ENCODE measurements around the gene RANGAP1. TPM values are rescaled to one million over a fixed set of nuclear protein-coding genes. Genes with fewer than 3 reads are reported as not detected.
A peak's percentile ranks its signal among the peaks of the same experiment; 100 is the strongest.

Gene RANGAP1
- polyA plus RNA-seq, 1 donor (not counting 4 experiments of a cell fraction or from before 2014, with no cell fraction given), result 85.9 TPM

DNA sequence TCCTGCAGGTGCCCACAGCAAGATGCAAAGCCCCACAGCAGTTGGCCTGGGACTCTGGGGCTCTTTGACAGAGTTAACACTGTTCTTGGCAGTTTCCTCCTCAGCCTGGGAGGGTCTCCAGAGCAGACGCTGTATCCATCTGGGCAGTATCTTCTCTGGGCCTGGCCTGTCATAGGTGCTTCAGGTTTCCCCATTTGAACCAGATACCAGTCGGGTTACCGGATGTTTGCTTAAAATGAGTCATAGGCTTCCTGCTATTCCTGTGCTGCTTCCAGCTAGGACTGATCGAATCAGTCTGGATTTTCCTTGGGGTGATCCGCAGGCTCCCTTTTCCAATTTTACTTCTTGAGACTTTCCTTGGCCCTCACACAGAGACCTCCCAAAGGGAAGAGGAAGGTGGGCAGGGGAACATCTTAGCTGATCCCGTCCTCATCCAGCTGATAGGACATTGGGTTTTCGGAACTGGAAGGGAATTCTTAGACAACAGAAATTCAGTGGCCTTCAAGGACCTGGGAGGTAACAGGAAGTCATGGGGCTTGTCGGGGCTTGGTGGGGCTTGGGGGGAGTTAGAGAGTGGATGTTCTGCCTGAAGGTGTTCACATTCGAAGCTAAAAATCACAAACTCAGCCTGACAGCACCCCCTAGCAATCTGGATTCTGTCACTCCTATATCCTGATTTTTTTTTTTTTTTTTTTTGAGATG lies 2.4 kb upstream of the RANGAP1 start:
- Histone ChIP-seq H3K9me3 (ENCODE audit: control insufficient read depth, low read depth, low read length) (no peaks in the 10 kb centered on the region), H2AFZ (ENCODE audit: control insufficient read depth, low read length) (peak overlapping the region; percentile 91), H3K4me3 (ENCODE audit: control insufficient read depth in 2 of 3, extremely low read depth in 1 of 3, insufficient read depth in 2 of 3, low read depth in 1 of 3, low read length in 3 of 3) (peak overlapping the region; percentile 12 to 80 (median 70)), H3K9ac (ENCODE audit: control insufficient read depth, extremely low read depth, insufficient read depth, low read length) (peak overlapping the region; percentile 89), H3K79me2 (ENCODE audit: control insufficient read depth, insufficient read depth, low read length) (peaks cover 22% of the 10 kb centered on the region), H3K4me1 (ENCODE audit: control insufficient read depth, extremely low read depth, insufficient read depth, low read length) (peaks cover 57% of the 10 kb centered on the region), H4K20me1 (ENCODE audit: control insufficient read depth, extremely low read depth, insufficient read depth, low read length) (peaks cover 8% of the 10 kb centered on the region), H3K9me1 (ENCODE audit: control insufficient read depth, extremely low read depth, insufficient read depth, low read length) (peaks cover 2% of the 10 kb centered on the region), H3K4me2 (ENCODE audit: control insufficient read depth, extremely low read depth, insufficient read depth, low read depth, low read length) (peak overlapping the region; percentile 100), H3K27me3 (ENCODE audit: control insufficient read depth, extremely low read depth, insufficient read depth, low read length) (no peaks in the 10 kb centered on the region), H3K36me3 (ENCODE audit: control insufficient read depth in 2 of 2, extremely low read depth in 1 of 2, insufficient read depth in 2 of 2, low read length in 2 of 2) (peaks cover 2 to 8% of the 10 kb centered on the region in 2 experiments), H3K27ac (ENCODE audit: control insufficient read depth, insufficient read depth, low read length) (peak overlapping the region; percentile 99)
- TF ChIP-seq, protein P1, sequence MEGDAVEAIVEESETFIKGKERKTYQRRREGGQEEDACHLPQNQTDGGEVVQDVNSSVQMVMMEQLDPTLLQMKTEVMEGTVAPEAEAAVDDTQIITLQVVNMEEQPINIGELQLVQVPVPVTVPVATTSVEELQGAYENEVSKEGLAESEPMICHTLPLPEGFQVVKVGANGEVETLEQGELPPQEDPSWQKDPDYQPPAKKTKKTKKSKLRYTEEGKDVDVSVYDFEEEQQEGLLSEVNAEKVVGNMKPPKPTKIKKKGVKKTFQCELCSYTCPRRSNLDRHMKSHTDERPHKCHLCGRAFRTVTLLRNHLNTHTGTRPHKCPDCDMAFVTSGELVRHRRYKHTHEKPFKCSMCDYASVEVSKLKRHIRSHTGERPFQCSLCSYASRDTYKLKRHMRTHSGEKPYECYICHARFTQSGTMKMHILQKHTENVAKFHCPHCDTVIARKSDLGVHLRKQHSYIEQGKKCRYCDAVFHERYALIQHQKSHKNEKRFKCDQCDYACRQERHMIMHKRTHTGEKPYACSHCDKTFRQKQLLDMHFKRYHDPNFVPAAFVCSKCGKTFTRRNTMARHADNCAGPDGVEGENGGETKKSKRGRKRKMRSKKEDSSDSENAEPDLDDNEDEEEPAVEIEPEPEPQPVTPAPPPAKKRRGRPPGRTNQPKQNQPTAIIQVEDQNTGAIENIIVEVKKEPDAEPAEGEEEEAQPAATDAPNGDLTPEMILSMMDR (optimal IDR thresholded peaks at IDR 0.05 in 1 of 3, IDR thresholded peaks at IDR 0.05 in 1 of 3, conservative IDR thresholded peaks at IDR 0.05 in 1 of 3; ENCODE audit: extremely low read depth in 1 of 3, insufficient read depth in 2 of 3, low read length in 3 of 3), result peak in 1 of 3 experiments; percentile 42
- TF ChIP-seq EZH2 (IDR thresholded peaks at IDR 0.05; ENCODE audit: low read length), result no peak
- FAIRE-seq (peak; percentile 94), DNase-seq (ENCODE audit: low read depth, low spot score) (peak; percentile 90)
- dilution Hi-C loops (cut with MboI; ENCODE audit: extremely low pct_ligation_motif_present, low sequenced_read_pairs), result no loop called here

DNA sequence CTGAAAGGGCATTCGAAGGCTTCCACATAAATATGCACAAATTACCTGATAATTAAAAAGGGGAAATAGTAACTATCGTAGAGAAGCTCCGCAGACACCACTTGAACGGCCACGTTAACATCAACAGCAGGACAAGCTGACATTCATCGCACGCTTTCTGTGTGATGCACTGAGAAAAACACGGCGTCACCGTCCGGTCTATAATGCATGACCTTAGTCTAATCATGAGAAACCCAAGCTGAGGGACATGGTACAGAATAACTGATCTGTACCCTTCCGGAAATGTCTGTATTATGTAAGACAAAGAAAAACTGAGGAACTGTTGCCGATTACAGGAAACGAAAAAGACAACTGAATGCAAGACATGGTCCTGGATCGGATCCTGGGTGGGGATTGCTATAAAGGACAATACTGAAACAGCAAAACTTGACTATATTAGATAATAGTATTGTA lies 678 bp upstream of the RANGAP1 start:
- H3K36me3 ChIP-seq (ENCODE audit: control insufficient read depth in 2 of 2, extremely low read depth in 1 of 2, insufficient read depth in 2 of 2, low read length in 2 of 2), result peaks cover 7 to 19% of the 10 kb centered on the region in 2 experiments
- peak overlapping the region; percentile 72 for H3K9ac ChIP-seq (ENCODE audit: control insufficient read depth, extremely low read depth, insufficient read depth, low read length)
- TF ChIP-seq, protein P1 (optimal IDR thresholded peaks at IDR 0.05 in 1 of 3, IDR thresholded peaks at IDR 0.05 in 1 of 3, conservative IDR thresholded peaks at IDR 0.05 in 1 of 3; ENCODE audit: extremely low read depth in 1 of 3, insufficient read depth in 2 of 3, low read length in 3 of 3), result no peak
- TF ChIP-seq EZH2 (IDR thresholded peaks at IDR 0.05; ENCODE audit: low read length), result no peak

More for the DNA sequence above, 678 bp upstream of the RANGAP1 start:
- H3K4me3 ChIP-seq (ENCODE audit: control insufficient read depth in 2 of 3, extremely low read depth in 1 of 3, insufficient read depth in 2 of 3, low read depth in 1 of 3, low read length in 3 of 3), result peak overlapping the region; percentile 30 to 80 (median 60)
- peak overlapping the region; percentile 61 for H2AFZ ChIP-seq (ENCODE audit: control insufficient read depth, low read length)
- no peak for DNase-seq (ENCODE audit: low read depth, low spot score)
- H3K9me3 ChIP-seq (ENCODE audit: control insufficient read depth, low read depth, low read length), result no peaks in the 10 kb centered on the region
- dilution Hi-C loops (cut with MboI; ENCODE audit: extremely low pct_ligation_motif_present, low sequenced_read_pairs), result no loop called here
- peak overlapping the region; percentile 83 for H3K27ac ChIP-seq (ENCODE audit: control insufficient read depth, insufficient read depth, low read length)
- peaks cover 34% of the 10 kb centered on the region for H3K79me2 ChIP-seq (ENCODE audit: control insufficient read depth, insufficient read depth, low read length)
- no peaks in the 10 kb centered on the region for H3K27me3 ChIP-seq (ENCODE audit: control insufficient read depth, extremely low read depth, insufficient read depth, low read length)
- H3K9me1 ChIP-seq (ENCODE audit: control insufficient read depth, extremely low read depth, insufficient read depth, low read length), result peaks cover 2% of the 10 kb centered on the region
- H3K4me2 ChIP-seq (ENCODE audit: control insufficient read depth, extremely low read depth, insufficient read depth, low read depth, low read length), result peak overlapping the region; percentile 93
- peaks cover 57% of the 10 kb centered on the region for H3K4me1 ChIP-seq (ENCODE audit: control insufficient read depth, extremely low read depth, insufficient read depth, low read length)
- H4K20me1 ChIP-seq (ENCODE audit: control insufficient read depth, extremely low read depth, insufficient read depth, low read length), result peaks cover 9% of the 10 kb centered on the region
- FAIRE-seq, result no peak
